GM18517 (cell line): ENCODE data around the gene COQ7.

Source experiments
- ATAC-seq: cut with Tn5 transposase; IDR thresholded peaks from one replicate; pipeline ENCODE4 v1.9.1; 2021; ENCODE audit warnings: mild to moderate bottlenecking, moderate library complexity; ENCODE audit not compliant: unreplicated experiment

Gene COQ7

GRCh38 chr16:19067349-19068236, at the start of gene COQ7:
TSS of gene COQ7 (plus strand) at chr16:19067614. CDS start at chr16:19067665, 51 bp downstream.
- peak; percentile 93 for ATAC-seq

GRCh38 chr16:19020689-19021088, 46.7 kb upstream of the COQ7 start:
- no peak for ATAC-seq

- no peak for ATAC-seq
These were observed 45.7 kb upstream of the COQ7 start for GRCh38 chr16:19021747-19022146.

- ATAC-seq: no peak
These were observed 40.0 kb upstream of the COQ7 start for GRCh38 chr16:19027416-19027815.

GRCh38 chr16:19029980-19030379, 37.4 kb upstream of the COQ7 start:
- ATAC-seq: no peak

- no peak for ATAC-seq
These were observed 35.7 kb upstream of the COQ7 start for GRCh38 chr16:19031738-19032137.

- no peak for ATAC-seq
These were observed 33.7 kb upstream of the COQ7 start for GRCh38 chr16:19033761-19034160.

- no peak for ATAC-seq
These were observed 27.0 kb upstream of the COQ7 start for GRCh38 chr16:19040400-19040799.

- no peak for ATAC-seq
These were observed 22.6 kb upstream of the COQ7 start for GRCh38 chr16:19044769-19045168.

GRCh38 chr16:19046062-19046461, 21.4 kb upstream of the COQ7 start:
- ATAC-seq: no peak

GRCh38 chr16:19062706-19063105, 4.7 kb upstream of the COQ7 start:
- ATAC-seq: no peak

GRCh38 chr16:19066988-19067348, 446 bp upstream of the COQ7 start:
- no peak for ATAC-seq

- ATAC-seq: no peak
These were observed 912 bp downstream of the COQ7 start for GRCh38 chr16:19068237-19068815.

- ATAC-seq: no peak
These were observed 4.7 kb downstream of the COQ7 start for GRCh38 chr16:19071811-19072777.

GRCh38 chr16:19073344-19073743, 5.9 kb downstream of the COQ7 start:
- ATAC-seq: no peak

- no peak for ATAC-seq
These were observed 6.4 kb downstream of the COQ7 start for GRCh38 chr16:19073863-19074262.

- ATAC-seq: no peak
These were observed 8.1 kb downstream of the COQ7 start for GRCh38 chr16:19075511-19075910.

- ATAC-seq: no peak
These were observed 10.5 kb downstream of the COQ7 start for GRCh38 chr16:19077879-19078278.

GRCh38 chr16:19083670-19084069, 16.3 kb downstream of the COQ7 start:
- no peak for ATAC-seq

- ATAC-seq: no peak
These were observed 16.7 kb downstream of the COQ7 start for GRCh38 chr16:19084139-19084538.

- ATAC-seq: no peak
These were observed 17.5 kb downstream of the COQ7 start for GRCh38 chr16:19084879-19085278.
